GM18526 (cell line): ENCODE measurements around the gene DDX4.

Source experiments
- POLR2A ChIP-seq: IDR thresholded peaks from 3 replicates; pipeline ENCODE4 v1.6.1; 2011; ENCODE audit not compliant: insufficient read length; ENCODE audit errors: extremely low read depth

DDX4 gene

DNA sequence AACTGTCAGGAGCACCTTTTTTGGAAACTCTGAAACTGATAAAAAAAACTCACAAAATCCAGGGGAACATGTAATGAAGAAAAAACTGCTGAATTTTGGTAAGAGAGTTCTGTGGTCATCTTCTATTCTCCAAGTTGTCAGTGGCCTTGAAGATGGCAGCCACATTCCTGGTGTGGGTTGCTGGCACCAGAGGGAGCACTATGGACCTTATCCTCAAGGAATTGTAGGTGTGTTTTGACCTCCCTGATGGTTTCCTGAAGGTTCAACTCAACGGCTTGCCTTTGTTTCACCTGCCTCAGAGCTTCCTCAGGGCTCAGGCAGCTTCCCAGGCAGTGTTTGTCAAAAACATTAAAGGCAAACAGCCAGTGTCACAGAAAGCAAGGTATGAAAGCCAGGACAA lies 23.5 kb upstream of the DDX4 start:
- TF ChIP-seq POLR2A = no peak

DNA sequence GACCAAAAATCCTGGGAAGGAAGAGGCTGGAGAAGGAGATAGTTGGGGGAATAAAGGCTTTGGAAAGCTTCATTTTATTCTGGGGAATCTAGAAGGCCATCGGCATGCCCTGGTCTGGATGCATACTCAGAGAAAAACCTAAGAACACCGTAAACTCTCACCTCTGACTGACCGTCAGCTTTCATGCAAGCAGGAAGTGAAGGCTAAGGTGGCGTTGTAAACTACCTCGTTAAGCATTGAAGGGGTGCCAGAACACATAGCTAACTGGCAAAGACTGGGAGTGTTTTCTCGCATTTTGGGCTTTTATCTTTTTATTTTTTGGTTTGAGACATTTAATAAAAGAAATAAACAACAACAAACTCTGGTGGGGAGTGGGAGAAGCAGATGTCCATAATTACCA lies 23.1 kb upstream of the DDX4 start:
- TF ChIP-seq POLR2A = no peak

DNA sequence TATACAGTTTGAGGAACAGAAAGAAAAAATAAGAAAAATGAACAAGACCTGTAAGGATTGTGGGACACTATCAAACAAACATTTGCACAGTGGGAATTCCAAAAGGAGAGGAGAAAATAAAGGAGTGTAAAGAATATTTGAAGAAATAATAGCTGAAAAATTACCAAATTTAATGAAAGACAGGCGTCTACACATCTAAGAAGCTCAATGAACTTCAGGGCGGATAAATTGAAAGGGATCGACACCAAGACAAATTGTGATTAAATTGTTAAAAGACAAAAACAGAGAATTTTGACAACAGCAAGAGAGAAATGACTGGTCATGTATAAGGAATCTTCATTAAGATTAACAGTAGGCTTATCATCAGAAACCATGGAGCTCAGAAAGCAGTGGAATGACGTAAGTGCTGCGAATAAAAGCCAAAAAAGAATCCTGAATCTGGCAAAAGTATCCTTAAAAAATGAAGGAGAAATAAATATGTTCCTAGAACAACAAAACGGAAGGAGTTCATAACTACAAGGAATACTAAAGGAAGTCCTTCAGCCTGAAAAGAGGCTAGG lies 22.3 kb upstream of the DDX4 start:
- no peak for TF ChIP-seq POLR2A

DNA sequence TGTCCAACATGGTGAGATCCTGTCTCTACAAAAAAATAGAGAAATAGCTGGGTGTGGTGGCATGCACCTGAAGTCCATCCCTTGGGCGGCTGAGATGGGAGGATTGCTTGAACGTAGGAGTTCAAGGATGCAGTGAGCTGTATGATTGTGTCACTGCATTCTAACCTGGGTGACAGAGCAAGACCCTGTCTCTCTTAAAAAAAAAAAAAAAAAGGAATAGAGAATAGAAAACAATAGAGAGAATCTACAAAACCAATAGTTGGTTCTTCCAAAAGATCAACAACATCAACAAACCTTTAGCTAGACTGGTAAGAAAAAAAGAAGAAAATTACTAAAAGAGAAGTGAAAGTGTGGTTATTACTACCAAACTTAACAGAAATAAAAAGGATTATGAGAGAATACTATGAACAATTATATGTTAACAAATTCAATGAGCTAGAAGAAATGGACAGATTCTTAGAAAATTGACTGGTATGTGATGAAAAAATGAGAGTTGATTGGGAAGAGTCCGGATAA lies 17.6 kb upstream of the DDX4 start:
- TF ChIP-seq POLR2A = no peak

DNA sequence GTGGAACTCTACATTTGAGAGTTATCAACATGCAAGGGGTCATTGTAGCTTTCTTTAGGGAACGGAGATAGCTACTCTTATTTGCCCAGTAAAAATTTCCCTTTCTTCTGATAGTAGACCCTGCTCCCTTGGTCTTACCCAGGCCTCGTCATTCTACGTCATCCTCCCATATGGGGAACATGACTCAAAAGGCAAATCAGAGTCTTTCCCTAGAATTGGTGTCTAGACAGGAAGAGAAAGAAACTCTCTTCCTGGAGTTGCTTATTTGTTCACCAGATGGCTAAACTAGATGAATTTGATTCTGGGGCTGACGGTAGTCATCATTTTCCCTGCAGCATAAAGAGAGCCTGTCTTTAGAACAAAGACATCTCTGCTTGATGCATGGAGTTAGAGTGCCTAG lies 13.6 kb upstream of the DDX4 start:
- TF ChIP-seq POLR2A = no peak

DNA sequence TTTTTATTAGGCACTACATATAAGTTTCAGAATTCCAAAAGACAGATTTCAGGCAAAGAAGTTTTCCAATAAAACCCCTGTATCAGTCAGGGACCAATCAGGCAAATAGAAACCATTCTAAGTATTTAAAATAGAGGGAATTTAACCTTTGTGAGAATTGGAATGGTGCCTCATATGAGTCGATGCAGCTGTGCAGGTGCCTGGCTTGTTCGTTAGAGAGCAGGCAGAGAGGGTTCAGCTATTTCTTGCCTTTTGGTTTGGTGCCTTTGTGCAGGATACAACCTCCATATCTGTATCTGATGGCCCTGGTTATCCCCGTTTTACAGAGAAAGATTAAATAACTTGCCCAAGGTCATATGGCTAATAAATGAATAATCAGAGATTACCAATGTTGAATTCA lies 6.0 kb upstream of the DDX4 start:
- TF ChIP-seq POLR2A = no peak

DNA sequence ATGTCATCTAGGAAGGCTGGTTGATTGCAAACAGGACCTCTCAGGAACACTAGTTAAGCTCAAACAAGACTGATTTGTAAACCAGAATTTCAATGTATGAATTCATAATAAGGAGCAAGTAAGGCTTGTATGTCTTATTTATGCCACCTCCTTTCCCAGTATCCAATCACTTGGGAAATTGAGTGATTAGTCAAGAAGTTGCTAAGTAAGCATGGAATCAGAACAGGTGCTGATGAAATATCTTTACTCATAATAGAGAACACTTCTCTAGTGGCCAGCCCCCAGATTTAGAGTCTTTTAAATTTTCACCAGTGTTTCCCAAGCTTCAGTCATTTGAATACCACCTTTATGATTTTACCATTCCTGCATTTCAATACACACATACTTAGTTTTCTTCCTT lies 5.3 kb upstream of the DDX4 start:
- no peak for TF ChIP-seq POLR2A

DNA sequence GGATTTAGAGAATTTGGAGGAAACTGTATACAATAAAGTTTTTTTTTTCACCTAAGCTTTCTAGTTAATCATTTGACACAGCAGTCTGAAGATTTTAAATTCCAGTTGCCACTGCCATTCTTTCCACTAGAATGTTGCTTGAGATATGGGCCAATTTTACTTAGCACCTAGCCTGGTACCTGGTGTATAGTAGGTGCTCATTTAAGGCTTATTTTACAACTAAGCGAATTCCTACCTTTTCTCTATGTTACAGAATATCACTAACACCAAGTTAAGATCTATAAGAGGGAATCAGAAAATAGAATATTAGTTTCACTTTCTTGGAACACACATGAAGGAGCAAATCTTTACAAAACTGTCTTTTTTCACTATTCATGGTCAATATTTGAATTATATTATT lies 3.2 kb upstream of the DDX4 start:
- no peak for TF ChIP-seq POLR2A

DNA sequence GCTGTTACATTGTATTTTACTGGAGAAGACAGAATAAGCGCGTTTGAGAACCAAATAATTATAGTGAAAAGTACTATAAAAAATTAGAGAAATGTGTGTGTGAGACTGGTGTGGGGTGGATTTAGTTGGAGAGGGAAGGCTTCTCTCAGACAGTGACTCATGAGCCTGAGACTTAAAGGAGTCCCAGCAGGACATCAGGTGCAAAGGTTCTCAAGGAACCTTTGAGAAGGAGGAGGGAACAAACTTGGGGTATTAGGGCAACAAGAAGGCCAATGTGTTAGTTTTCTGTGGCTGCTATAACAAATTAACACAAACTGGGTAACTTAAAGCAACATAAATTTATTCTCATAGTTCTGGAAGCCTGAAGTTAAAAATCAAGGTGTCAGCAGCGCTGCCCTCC lies 4.9 kb downstream of the DDX4 start:
- no peak for TF ChIP-seq POLR2A

DNA sequence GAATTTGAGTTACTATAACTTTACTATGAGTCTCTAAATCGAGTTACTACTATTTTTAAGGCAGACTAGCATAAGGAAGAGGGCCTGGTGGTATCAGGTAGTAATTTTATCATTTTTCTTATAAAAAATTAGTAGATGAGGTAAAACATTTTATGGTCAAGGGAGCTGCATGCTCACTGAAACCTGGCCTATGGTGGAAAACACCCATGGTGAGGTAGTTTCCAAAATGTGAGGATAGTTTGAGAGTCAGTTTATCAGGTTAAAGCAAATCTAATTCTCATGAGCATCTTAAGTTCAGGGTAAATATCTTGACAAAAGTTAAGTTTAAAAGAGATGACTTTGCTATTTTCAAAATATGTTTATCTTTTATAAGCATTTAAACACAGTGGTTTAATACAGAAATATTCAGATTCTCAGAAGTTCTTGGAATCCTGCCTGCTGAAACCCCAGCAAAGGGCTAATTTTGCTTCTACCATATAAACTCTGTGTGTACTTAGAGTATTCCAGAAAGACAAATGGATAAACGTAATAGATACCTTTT lies 10.0 kb downstream of the DDX4 start:
- no peak for TF ChIP-seq POLR2A

DNA sequence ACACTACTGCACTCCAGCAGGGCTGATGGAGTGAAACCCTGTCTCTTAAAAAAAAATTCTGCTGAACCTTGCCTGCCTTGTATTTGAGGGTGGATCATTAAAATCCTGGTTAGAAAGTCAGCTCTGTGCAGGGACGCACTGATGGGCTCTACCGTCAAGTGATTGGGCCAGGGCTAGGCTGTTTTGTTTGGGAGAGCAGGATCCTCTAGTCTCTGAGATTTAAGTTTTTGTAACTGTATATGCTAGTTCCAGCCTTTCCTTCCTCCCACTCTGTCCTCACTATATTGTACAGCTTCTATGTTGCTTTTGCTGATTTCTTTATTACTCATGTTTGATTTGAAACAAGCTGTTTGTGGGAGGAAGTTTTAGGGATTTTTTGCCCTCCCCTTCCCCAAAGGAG lies 11.5 kb downstream of the DDX4 start:
- no peak for TF ChIP-seq POLR2A

DNA sequence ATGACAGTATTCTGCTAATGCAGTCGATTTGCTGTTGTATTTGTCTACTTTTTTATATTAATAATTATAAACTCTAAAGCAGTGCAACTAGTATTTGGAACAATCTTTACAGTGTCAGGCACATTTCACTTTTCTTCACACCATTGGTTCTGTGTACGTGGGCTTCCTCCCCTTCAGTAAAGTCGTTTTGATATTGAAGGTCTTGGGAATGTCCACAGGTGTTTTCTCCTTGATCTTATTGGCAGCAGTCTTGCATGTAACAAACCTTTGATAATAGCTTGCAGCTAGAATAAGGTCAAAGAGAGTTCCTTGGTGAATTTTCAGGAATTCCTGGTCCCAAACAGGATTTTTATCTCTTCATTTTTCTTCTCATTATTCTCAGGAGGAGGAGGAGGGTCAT lies 12.2 kb downstream of the DDX4 start:
- no peak for TF ChIP-seq POLR2A

DNA sequence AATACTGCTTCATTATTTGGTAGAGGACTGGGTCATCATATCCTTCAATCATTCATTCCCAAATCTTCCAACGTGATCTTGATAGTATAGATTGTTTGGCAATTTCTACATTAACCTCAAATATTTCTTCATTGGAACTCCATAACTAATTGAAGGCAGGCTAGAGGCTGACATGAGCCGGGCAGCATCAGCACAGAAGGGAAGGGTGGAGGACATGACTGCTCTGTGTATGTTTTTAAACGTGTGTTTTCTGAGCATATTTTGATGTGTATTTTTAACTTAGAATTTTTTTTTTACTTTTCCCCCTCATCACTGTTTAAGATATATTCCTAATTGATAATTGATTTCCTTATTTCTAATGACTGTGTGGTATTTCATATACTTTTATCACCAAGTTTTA lies 12.6 kb downstream of the DDX4 start:
- TF ChIP-seq POLR2A = no peak

DNA sequence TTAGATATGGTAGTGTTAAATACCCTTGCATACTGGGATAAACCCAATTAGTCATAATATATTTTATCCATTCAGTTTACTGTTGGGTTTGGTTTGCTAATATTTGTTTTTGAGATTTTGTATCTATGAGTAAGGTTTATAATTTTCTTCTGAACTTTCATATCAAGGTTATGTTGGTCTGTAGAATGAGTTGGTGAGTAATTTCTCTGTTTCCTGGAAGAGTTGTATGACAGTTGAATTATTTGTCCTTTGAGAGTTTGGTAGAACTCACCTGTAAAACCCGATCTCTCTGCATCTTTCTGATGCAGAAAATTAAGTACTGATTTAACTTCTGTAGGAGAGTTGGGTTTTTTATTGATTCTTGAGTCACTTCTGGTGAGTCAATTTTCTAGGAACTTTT lies 20.4 kb downstream of the DDX4 start:
- no peak for TF ChIP-seq POLR2A

DNA sequence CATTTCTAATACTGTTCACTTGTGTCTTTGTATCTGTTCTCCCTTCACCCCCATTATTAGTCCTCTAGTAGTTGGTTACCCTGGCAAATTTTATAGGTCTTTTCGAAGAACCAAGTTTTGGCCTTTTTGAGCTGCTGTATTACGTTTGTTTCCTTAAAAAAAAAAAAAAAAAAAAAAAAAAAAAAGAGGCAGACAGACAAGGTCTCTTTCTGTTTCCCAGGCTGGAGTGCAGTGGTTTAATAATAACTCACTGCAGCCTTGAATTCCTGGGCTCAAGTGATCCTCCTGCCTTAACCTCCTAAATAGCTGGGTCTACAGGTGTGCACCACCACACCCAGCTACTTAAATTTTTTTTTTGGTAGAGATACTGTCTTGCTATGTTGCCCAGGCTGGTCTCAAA lies 20.9 kb downstream of the DDX4 start:
- no peak for TF ChIP-seq POLR2A

DNA sequence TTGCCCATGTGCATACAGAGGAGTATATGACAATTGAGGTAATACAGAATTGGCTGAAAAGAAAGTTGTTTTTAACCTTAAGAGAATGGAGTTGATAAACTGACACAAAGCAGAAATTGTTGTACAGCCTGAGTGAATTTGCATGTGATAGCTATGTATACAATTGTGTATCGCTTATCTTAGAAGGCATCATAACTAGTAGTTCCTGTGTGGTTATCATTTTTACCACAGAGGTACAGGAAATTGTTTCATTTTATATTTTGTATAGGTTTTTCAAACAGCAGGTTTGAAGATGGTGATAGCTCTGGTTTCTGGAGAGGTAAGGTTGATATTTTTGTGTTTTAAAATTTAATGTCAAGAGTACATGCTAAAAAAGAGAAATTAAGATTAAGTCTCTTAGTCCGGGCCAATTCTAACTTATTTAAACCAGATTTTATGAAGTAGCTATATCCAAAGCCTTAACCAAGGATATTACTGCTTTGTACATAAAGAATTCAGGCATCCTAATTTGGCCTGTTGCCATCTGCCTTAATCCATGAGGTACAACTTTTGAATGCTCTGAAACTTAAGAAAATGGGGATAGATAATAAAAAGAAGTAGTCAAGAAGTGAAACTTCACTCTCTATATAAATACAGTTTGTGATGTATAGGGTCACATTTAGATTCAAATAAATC lies 26.0 kb downstream of the DDX4 start:
- no peak for TF ChIP-seq POLR2A

DNA sequence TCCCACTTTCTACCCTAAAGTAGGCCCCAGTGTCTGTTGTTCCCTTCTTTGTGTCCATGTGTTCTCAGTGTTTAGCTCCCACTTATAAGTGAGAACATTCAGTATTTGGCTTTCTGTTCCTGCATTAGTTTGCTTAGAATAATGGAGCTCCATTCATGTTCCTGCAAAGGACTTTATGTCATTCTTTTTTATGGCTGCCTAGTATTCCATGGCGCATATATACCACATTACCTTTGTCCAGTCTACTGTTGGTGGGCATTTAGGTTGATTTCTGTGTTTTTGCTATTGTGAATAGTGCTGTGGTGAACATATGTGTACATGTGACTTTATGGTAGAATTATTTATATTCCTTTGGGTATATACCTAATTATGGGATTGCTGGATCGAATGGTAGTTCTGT lies 30.4 kb downstream of the DDX4 start:
- TF ChIP-seq POLR2A = no peak
